HG03108 (cell line): Measurements from ENCODE around the gene SMCHD1.

Experiments used
- ATAC-seq: cut with Tn5 transposase; IDR thresholded peaks from one replicate; pipeline ENCODE4 v1.9.1; 2021; ENCODE audit warnings: moderate library complexity; ENCODE audit not compliant: unreplicated experiment

SMCHD1 gene

DNA sequence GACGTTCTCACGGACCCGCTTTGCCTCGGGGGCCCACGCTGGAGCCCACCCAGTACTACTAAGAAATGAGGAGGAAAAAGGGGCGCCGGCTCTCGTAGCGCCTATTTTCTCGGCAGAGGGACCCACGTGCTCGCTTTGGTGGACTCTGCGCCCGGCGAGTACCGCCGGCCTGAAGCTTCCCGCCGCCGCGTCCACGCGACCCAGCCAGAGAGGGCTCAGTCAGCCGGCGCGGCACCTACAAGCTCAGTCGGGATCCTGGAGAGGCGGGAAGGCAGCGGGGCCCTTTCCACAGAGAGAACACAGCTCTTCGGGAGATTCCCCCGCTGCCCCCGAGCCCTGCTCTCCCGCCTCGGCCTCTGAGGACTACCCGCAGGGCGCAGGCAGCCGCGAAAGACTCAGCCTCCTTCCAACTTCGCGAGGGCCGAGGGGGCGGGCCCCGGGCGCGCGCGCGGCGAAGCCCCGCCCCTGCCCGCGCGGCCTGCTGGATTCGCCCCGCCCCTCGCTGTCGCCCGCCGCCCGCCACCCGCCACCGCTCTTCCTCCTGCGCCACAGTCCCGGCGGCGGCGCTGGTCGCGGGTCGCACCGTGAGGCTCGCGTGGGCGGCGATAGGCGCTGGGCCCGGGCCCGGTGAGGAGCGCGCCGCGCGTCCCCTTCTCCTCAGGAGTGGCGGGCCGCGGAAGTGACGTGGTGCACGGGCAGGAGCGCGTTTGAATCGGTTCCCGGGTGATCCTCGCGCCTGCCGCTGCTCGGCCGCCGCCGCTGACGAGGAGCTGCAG is at the start of gene SMCHD1:
Gene SMCHD1 (plus strand): TSS at position 549 of the 776 bp plus-strand sequence. CDS start 350 bp downstream, outside the sequence.
- peak; percentile 68 for ATAC-seq

DNA sequence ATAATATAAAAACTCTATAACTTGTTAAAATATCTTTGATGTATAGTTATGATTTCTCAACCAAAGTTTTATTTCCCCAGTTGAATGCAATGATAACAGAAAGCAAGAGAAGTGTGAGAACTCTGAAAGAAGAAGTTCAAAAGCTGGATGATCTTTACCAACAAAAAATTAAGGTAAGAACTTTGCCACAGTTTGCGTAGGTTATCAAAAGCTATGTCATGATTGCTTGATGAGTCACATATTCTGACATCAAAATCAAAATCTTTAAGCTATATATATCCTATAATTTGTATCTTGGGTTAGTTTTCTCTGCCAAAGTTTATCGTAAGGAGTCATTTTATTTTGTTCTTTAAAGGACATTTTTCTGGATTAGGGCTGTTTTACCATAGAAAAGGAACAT is 49.2 kb upstream of the SMCHD1 start:
- ATAC-seq: no peak

DNA sequence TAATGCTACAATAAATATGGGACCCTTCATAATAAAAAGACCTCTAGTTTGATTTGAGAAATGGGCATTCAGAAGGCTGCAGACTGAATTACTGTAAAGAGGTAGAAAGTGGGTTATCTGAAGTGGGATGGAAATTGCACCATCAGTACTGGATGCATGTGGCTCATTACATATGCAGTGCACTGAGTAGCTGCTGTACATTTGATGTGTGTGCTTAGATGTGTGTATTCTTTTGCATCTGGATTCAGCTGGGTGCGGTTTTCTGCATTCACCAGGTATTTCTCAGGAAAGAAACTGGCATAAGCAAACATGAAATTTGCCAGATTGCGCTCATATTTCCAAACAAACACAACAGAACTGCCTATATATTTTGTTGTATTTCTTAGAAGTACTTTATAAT is 45.9 kb upstream of the SMCHD1 start:
- ATAC-seq: no peak

DNA sequence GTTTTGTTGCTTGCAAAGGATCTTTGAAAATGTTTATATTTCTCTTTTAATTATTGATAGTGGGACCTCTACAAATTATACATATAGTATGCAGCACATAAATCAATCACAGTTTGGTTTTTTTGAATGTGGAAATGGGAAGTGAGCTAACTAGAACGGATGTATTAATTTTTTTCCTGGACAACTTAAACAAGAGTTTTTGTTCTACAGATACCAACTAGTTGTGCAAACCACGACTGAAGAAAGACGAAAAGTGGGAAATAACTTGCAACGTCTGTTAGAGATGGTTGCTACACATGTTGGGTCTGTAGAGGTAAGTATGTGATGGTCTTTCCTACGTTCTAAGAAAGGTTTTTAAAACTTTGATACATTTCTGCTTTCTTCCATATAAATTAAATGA is 45.0 kb upstream of the SMCHD1 start:
- ATAC-seq: no peak

- ATAC-seq: no peak
These were observed 42.5 kb upstream of the SMCHD1 start for GRCh38 chr18:2612996-2613395.

DNA sequence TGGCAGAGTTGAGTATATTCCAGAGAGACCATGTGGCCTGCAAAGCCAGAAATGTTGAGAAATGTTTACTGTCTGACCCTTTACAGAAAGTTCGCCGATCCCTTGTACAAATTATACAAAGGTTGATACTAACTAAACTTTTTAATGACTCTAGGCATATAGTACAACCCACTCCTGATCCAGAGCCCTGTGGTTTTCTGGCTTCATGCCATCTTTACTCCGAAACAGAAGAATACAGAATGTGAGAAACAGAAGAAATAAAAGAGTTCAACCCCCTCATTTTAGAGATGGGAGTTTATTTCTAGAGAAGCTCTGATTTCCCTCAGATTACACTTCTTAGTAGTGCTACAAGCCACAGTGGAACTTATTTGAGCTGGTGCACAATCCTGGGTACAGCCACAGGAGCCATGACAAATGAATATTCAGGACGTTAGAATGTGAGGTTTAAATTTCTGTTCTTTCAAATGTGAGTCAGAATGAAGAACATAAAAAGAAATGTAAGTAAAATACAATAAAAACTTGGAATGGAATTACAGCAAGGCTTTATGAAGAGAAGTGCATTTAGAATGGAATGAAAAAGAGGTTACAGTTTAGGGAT is 38.0 kb upstream of the SMCHD1 start:
- no peak for ATAC-seq

- ATAC-seq: no peak
These were observed 37.5 kb upstream of the SMCHD1 start for GRCh38 chr18:2618009-2618408.

GRCh38 chr18:2625217-2625616 is 30.3 kb upstream of the SMCHD1 start:
- ATAC-seq: no peak

- peak; percentile 95 for ATAC-seq
These were observed 27.7 kb upstream of the SMCHD1 start for GRCh38 chr18:2627821-2628276.

- ATAC-seq: no peak
These were observed 26.5 kb upstream of the SMCHD1 start for GRCh38 chr18:2629003-2629402.

GRCh38 chr18:2635586-2635985 is 19.9 kb upstream of the SMCHD1 start:
- no peak for ATAC-seq

- ATAC-seq: peak; percentile 8
These were observed 19.3 kb upstream of the SMCHD1 start for GRCh38 chr18:2636126-2636631.

DNA sequence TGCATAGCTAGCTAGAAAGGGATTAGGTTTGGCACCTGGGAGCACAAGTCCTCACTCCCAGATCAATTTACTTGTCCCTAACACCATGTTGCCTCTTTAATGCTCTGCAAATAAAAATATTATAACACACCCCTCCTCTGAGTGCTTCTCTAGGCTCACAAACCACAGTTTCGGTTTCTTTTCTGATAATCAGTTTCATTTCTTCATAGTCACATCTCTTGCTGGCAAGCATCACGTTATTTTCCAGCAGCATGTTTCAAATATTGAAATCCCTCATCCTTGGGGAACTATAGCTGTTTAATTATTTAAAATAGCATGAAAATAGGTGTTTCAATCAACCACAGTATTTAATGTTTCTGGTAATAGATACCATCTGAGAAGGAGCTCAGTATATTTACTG is 13.9 kb upstream of the SMCHD1 start:
- peak; percentile 70 for ATAC-seq

- ATAC-seq: no peak
These were observed 12.8 kb upstream of the SMCHD1 start for GRCh38 chr18:2642771-2643170.

DNA sequence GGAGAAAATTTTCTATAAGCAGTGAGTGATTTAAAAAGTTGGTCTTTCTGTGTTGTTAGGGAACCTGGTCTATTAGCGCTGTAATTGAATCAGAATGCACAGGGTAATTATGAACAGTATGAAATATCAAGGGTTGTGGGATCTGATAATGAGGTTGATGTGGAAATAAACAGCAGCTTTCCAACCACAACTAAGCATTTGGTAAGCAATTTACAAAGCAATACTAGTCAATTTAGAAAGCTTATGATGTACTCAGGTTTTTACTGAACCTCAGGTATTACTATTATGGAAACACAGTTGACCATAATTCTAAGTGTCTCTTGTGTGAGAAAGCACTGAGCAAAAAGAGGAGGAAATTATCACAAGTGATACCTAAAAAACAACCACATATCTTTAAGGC is 11.0 kb upstream of the SMCHD1 start:
- ATAC-seq: no peak

DNA sequence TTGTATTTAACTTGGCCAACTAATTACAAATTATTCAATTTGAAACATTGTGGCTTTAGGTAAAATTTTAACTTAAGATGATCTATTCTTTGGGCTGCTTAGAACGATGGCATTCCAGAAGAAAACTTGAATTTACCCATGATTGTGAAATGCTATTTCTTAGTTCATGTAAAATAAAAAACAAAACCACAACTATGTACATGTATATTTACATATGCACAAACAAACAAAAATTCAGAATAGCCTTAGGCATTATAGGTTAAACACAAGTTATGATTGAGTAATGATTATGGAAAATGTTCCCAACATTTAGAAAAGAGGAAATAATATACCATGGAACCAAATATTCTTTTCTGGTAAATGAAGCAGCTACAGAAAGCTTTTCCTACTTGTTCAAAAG is 3.5 kb upstream of the SMCHD1 start:
- ATAC-seq: no peak

DNA sequence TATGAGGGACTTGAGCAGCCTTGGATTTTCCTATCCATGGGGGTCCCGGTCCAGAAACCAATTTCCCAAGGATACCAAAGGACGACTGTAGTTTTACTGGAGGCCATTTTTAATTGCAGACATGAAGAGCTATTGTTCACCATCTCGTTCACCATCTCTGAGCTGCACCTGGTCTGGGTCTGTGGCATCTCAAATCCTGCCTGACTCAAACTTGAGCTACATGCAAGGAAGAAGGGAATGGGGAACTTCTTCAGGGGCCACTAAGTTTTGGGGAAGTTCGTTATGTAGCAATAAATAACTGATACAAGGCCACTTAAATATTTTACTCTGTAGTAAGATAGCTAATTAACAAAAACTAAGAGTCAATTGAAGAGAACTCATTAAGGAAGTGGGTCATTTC is 2.1 kb upstream of the SMCHD1 start:
- ATAC-seq: no peak

DNA sequence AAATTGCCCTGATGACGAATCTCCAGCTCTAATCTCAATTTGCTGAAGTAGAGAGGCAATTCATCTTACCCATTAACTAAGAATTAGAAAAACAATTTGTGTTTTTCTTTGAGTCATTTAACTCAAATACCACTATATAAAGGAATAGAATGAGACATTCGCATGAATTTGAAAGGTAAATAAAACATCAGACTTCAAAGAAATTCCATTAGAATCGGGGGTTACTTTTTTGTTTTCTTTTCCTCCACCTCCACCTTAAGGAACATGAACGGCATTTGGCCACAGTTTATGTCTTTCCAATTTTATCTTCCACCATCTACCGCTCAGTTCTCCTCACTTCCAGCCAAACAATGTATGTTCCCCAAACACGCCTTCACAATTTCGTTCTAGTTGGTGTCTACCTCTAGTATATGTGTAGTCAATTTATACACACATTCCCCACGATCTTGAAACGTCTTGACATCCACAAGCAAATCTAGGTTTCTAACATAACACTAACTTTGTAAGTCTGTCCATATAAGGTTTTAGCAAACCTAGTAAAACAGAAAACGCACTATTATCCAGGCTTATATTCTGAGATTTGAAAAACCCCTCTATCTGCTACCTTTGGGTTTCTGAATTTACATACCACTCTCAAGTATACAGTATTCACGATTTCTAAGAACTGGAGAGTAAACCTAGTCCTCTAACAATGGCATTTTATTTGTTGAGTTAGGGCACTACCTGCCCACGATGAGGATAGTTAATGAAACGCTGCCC is 1.2 kb upstream of the SMCHD1 start:
- no peak for ATAC-seq

DNA sequence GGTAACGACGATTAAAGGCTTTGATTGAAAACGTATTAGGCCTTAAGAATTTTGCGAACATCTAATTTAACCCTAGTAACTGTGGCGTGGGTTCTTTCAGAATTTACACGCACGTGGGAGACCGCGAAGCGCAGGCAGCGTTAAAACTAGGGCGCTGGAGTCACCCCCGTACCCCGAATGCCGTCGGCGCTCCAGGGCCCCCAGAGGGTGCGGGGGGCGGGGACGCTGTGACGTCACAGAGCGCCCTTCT is 673 bp upstream of the SMCHD1 start:
- ATAC-seq: peak; percentile 24

GRCh38 chr18:2655954-2656236 is 369 bp downstream of the SMCHD1 start:
- no peak for ATAC-seq

DNA sequence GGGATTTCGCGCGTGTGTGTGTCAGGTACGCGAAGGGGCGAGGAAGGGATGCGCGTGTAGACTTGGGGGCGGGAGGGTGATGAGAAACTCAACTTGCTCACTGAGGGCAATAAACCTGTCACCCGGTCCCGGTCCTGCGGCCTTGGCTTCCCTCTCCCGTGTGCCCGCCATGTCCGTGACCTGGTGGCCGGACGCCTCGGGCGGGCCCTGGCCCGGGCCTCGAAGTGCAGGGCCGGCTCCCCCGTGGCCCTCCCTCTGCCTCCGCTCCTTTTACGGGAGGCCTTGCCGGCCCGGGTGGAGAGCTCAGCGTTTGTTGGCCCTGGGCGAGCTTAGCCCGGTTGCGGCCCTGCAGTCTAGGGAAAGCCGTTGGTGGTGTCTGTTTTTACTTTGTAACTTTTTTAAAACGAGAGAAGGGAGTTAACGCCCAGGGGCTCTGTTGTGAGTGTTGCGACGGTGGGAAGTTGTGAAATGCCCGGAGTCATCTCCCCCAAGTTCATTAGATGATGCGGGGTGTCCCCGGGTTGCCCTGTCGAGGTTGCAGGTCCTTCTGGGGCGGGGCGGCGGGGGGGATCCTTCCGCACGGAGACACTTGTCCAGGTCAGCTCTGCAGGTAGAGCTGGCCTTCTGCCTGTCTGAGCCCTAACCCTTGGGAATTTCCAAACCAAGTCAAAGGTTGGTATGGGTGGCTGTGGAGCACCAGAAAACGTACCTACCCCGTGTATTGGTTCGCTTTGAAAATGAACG is 883 bp downstream of the SMCHD1 start:
- ATAC-seq: peak; percentile 9
